SK-N-SH (cell line): ENCODE results near the gene ZNF697. TPM values are rescaled to one million over a fixed set of nuclear protein-coding genes. Genes with fewer than 3 reads are reported as not detected.

Experiments used
- CTCF ChIA-PET: fragments of 300-600, 350-600 bp; formaldehyde crosslinking; extraction: SDS; loops from one replicate; lab custom pipeline; 2021; lab: Yijun Ruan, JAX
- POLR2A ChIA-PET: fragments of 350-600 bp; sonication (Branson Sonifier 250); formaldehyde crosslinking; extraction: SDS; loops from one replicate; lab custom pipeline; 2020; ENCODE audit warnings: antibody characterized with exemption, inconsistent platforms; lab: Yijun Ruan, JAX
- DNase-seq: peaks from one replicate; pipeline ENCODE4 v3.0.0; 2012
- H2AFZ ChIP-seq: fragments of 200-600 bp; sonication (generic); 2 replicates; pipeline ENCODE4 v1.8.1; 2016; ENCODE audit warnings: antibody characterized with exemption, mild to moderate bottlenecking, low read depth
- H3F3A ChIP-seq: fragments of 200-600 bp; sonication (generic); replicated peaks from 2 replicates; pipeline ENCODE3; 2016; ENCODE audit warnings: antibody characterized with exemption, mild to moderate bottlenecking; ENCODE audit not compliant: insufficient read depth
- H3K27ac ChIP-seq, 2 experiments: fragments of 200-500 bp in 1 of 2; fragments of 200-600 bp in 1 of 2; sonication (Bioruptor generic) in 1 of 2; sonication (generic), shearing (Covaris generic) in 1 of 2; 2 replicates each; pipeline versions ENCODE4 v1.5.1 to v1.6.1; 2014 to 2016; ENCODE audit warnings: low read depth in 2 of 2, inconsistent platforms in 1 of 2, low read length in 1 of 2, mild to moderate bottlenecking in 1 of 2, mixed read lengths in 1 of 2
- H3K27me3 ChIP-seq: fragments of 200-600 bp; sonication (generic), shearing (Covaris generic); 2 replicates; pipeline ENCODE4 v1.6.1; 2016; ENCODE audit warnings: mixed run types; ENCODE audit not compliant: insufficient read depth
- H3K36me3 ChIP-seq, 2 experiments: fragments of 200-500 bp in 1 of 2; fragments of 200-600 bp in 1 of 2; sonication (Bioruptor generic) in 1 of 2; sonication (generic) in 1 of 2; replicated peaks in 1 of 2; 2 replicates each; pipeline versions ENCODE3 to v1.5.1; 2014 to 2016; ENCODE audit warnings: low read length in 1 of 2, mild to moderate bottlenecking in 1 of 2; ENCODE audit not compliant: insufficient read depth in 2 of 2, control insufficient read depth in 1 of 2
- H3K4me1 ChIP-seq, 2 experiments: fragments of 200-500 bp in 1 of 2; fragments of 200-600 bp in 1 of 2; sonication (Bioruptor generic) in 1 of 2; sonication (generic), shearing (Covaris generic) in 1 of 2; 2 replicates each; pipeline versions ENCODE4 v1.5.1 to v1.6.1; 2014 to 2016; ENCODE audit warnings: low read depth in 1 of 2, low read length in 1 of 2, mixed run types in 1 of 2; ENCODE audit not compliant: insufficient read depth in 2 of 2, control insufficient read depth in 1 of 2
- H3K4me2 ChIP-seq: fragments of 200-600 bp; sonication (generic), shearing (Covaris generic); 2 replicates; pipeline ENCODE4 v1.6.1; 2017; ENCODE audit warnings: mixed run types
- H3K4me3 ChIP-seq, 2 experiments: fragments of 200-500 bp in 1 of 2; fragments of 200-600 bp in 1 of 2; sonication (Bioruptor generic) in 1 of 2; sonication (generic), shearing (Covaris generic) in 1 of 2; 2 replicates each; pipeline versions ENCODE4 v1.5.1 to v1.8.1; 2014 to 2016; ENCODE audit warnings: low read depth in 2 of 2, inconsistent platforms in 1 of 2, low read length in 1 of 2, mild to moderate bottlenecking in 1 of 2, mixed read lengths in 1 of 2, moderate library complexity in 1 of 2
- H3K79me2 ChIP-seq: fragments of 200-600 bp; sonication (generic); 2 replicates; pipeline ENCODE4 v1.8.1; 2017; ENCODE audit warnings: mild to moderate bottlenecking; ENCODE audit not compliant: insufficient read depth
- H3K9ac ChIP-seq: fragments of 200-600 bp; sonication (generic); 2 replicates; pipeline ENCODE4 v1.6.1; 2017; ENCODE audit warnings: mixed run types
- H3K9me2 ChIP-seq: fragments of 200-600 bp; sonication (generic); 2 replicates; pipeline ENCODE4 v1.6.1; 2017; ENCODE audit warnings: mixed run types
- H3K9me3 ChIP-seq: fragments of 200-600 bp; sonication (generic); 2 replicates; pipeline ENCODE4 v1.6.1; 2017; ENCODE audit warnings: mixed run types, mild to moderate bottlenecking, moderate library complexity
- H4K20me1 ChIP-seq: fragments of 200-600 bp; sonication (generic); 2 replicates; pipeline ENCODE4 v1.6.1; 2017; ENCODE audit warnings: mild to moderate bottlenecking, mixed run types; ENCODE audit not compliant: insufficient read depth
- CHD2 ChIP-seq: fragments of 150-350 bp; IDR thresholded peaks from 2 replicates; pipeline ENCODE4 v1.6.1; 2018; ENCODE audit warnings: low read length; ENCODE audit not compliant: partially characterized antibody
- CTCF ChIP-seq: fragments of 200-600 bp; sonication (generic); IDR thresholded peaks from 2 replicates; pipeline ENCODE4 v1.6.1; 2017; ENCODE audit warnings: antibody characterized with exemption, mild to moderate bottlenecking, moderate library complexity
- EP300 ChIP-seq, 2 experiments: IDR thresholded peaks; 2 replicates each; pipeline versions ENCODE4 v1.4.0 to v1.6.1; 2012; ENCODE audit warnings: borderline replicate concordance in 1 of 2, low read depth in 1 of 2, low read length in 1 of 2
- FOXJ3 ChIP-seq: sonication (generic); formaldehyde crosslinking; IDR thresholded peaks from 2 replicates; pipeline ENCODE4 v1.5.1; 2020; ENCODE audit warnings: mild to moderate bottlenecking, missing genetic modification reagents
- IRF3 ChIP-seq: fragments of 150-350 bp; IDR thresholded peaks from 2 replicates; pipeline ENCODE4 v1.6.1; 2016; ENCODE audit warnings: mild to moderate bottlenecking, low read depth, low read length
- JUND ChIP-seq: IDR thresholded peaks from 2 replicates; pipeline ENCODE4 v1.4.0; 2012
- MAX ChIP-seq: IDR thresholded peaks from 2 replicates; pipeline ENCODE4 v1.4.0; 2012; ENCODE audit warnings: low read depth
- MXI1 ChIP-seq: IDR thresholded peaks from 2 replicates; pipeline ENCODE4 v1.6.1; 2012; ENCODE audit warnings: mild to moderate bottlenecking, low read depth, low read length, improper control_type of control experiment
- NFIC ChIP-seq: IDR thresholded peaks from 2 replicates; pipeline ENCODE4 v1.4.0; 2012; ENCODE audit warnings: borderline replicate concordance
- NRF1 ChIP-seq: IDR thresholded peaks from 2 replicates; pipeline ENCODE4 v1.6.1; 2012; ENCODE audit warnings: low read depth, mild to moderate bottlenecking, low read length
- PBX3 ChIP-seq: IDR thresholded peaks from 2 replicates; pipeline ENCODE4; 2012
- RCOR1 ChIP-seq: fragments of 150-350 bp; IDR thresholded peaks from 2 replicates; pipeline ENCODE4 v1.6.1; 2017; ENCODE audit warnings: antibody characterized with exemption, low read length
- REST ChIP-seq: IDR thresholded peaks from 2 replicates; pipeline ENCODE4 v1.6.1; 2012; ENCODE audit warnings: mild to moderate bottlenecking, low read depth, low read length, moderate library complexity
- RFX5 ChIP-seq: IDR thresholded peaks from 2 replicates; pipeline ENCODE4 v1.6.1; 2012; ENCODE audit warnings: mild to moderate bottlenecking, improper control_type of control experiment, low read length
- RXRA ChIP-seq: IDR thresholded peaks from 2 replicates; pipeline ENCODE4 v1.4.0; 2012; ENCODE audit warnings: low read depth, mild to moderate bottlenecking, borderline replicate concordance
- SIN3A ChIP-seq: IDR thresholded peaks from 2 replicates; pipeline ENCODE4 v1.6.1; 2012; ENCODE audit warnings: low read depth, mild to moderate bottlenecking, low read length, moderate library complexity, borderline replicate concordance
- TAF1 ChIP-seq: IDR thresholded peaks from 2 replicates; pipeline ENCODE4 v1.6.1; 2012; ENCODE audit warnings: low read depth, mild to moderate bottlenecking, low read length, moderate library complexity, borderline replicate concordance
- TEAD4 ChIP-seq: IDR thresholded peaks from 2 replicates; pipeline ENCODE4 v1.4.0; 2012; ENCODE audit warnings: mild to moderate bottlenecking, borderline replicate concordance; ENCODE audit not compliant: insufficient read depth
- ZBTB33 ChIP-seq: IDR thresholded peaks from 2 replicates; pipeline ENCODE4 v1.4.0; 2012; ENCODE audit warnings: low read depth, borderline replicate concordance
- WGBS: methylation state at CpG from one replicate; pipeline ENCODE4 v1.1.6; 2017; ENCODE audit warnings: low lambda C conversion rate; 5-methylcytosine and 5-hydroxymethylcytosine counted together
- polyA plus RNA-seq, 3 experiments: library from polyadenylated mRNA; depleted of rRNA; stranded (reverse); fragments of >200 nt; gene quantifications; 2 replicates each; pipeline ENCODE4 v1.2.3, GENCODE V29; 2012

The ZNF697 gene
- polyA plus RNA-seq, 1 of the 3 experiments (the other 2 are of a cell fraction): 3.4 TPM

- WGBS: 91% methylated on average over 4 of the region's 4 CpGs
- H3K27ac ChIP-seq: no peak overlapping the region
- no peak overlapping the region for H2AFZ ChIP-seq
- no peak overlapping the region for H3K4me3 ChIP-seq
- ChIA-PET CTCF (interaction anchor here (0.9 to 9.0 kb wide), 6 partner anchors 9 to 42 kb away, joined by 3 to 63 read pairs (median 16); partner anchors contain the start of gene ZNF697), POLR2A (interaction anchor here (1.6 kb wide), 1 partner anchor 15 kb away, joined by 7 read pairs; the partner anchor contains the start of gene ZNF697)
- peaks cover 95% of the 10 kb centered on the region for H3K79me2 ChIP-seq
- peaks cover 7% of the 10 kb centered on the region for H3F3A ChIP-seq
- peaks cover 18 to 28% of the 10 kb centered on the region in 2 experiments for H3K4me1 ChIP-seq
- TF ChIP-seq MAX (no peak), RCOR1 (no peak), NRF1 (no peak), JUND (no peak), RXRA (no peak), TAF1 (no peak), MXI1 (no peak), CTCF (no peak), FOXJ3 (CRISPR knock-in tag) (no peak), ZBTB33 (no peak), CHD2 (no peak), REST (no peak), RFX5 (no peak), EP300 (IDR thresholded peaks at IDR 0.05; ENCODE audit: borderline replicate concordance in 1 of 2, low read depth in 1 of 2, low read length in 1 of 2) (no peak), TEAD4 (no peak), SIN3A (no peak), NFIC (no peak), IRF3 (no peak), PBX3 (no peak)
- DNase-seq: no peak
- no peaks in the 10 kb centered on the region for H3K9me2 ChIP-seq
- H3K27me3 ChIP-seq: no peaks in the 10 kb centered on the region
- peak overlapping the region; percentile 72; the same call in 1 of the 2 replicates for H3K4me2 ChIP-seq
- no peaks in the 10 kb centered on the region for H3K9me3 ChIP-seq
- H3K9ac ChIP-seq: no peak overlapping the region
- H4K20me1 ChIP-seq: peaks cover 65% of the 10 kb centered on the region
- peaks cover 9 to 17% of the 10 kb centered on the region in 2 experiments for H3K36me3 ChIP-seq
Measured at GRCh38 chr1:119632841-119633240, 15.2 kb downstream of the ZNF697 start.
